Measurements from ENCODE around the gene NPHP3.
"Not testable (repeated sequence)": the region's sequence is repeated elsewhere in the genome, so short reads cannot be mapped to it uniquely, and the experiment has no call there.

The NPHP3 gene

DNA sequence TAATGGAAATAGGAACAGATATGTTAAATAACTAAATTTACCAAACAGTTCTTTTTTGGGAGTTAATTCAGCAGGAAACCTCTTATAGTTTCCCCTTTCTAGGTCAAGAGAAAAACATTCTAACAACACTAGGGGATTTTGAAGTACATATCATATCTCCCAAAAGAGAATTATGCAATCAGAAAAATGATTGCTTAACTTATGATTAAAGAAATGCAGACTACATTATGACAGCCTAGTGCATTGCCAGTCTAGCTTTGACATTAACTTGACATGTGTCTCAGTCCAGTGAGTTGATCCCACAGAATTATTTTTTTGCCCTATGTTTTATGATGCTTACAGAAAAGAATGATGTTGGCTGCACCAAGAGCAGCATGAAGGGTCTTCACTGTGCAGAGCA is 31.7 kb upstream of the NPHP3 start:
- Histone ChIP-seq H3K4me2 (ENCODE audit: insufficient read depth, low read length) (no peak overlapping the region), H3K9me3 (ENCODE audit: insufficient read depth, low read length, severe bottlenecking) (no peaks in the 10 kb centered on the region), H3K27me3 (ENCODE audit: insufficient read depth, low read length, poor library complexity) (peaks cover 8% of the 10 kb centered on the region), H4K20me1 (ENCODE audit: insufficient read depth, low read length) (no peaks in the 10 kb centered on the region), H3K27ac (ENCODE audit: low read length) (no peak overlapping the region), H3K4me1 (ENCODE audit: insufficient read depth, low read length) (no peaks in the 10 kb centered on the region), H3K4me3 (ENCODE audit: low read depth in 1 of 2, low read length in 2 of 2) (no peak overlapping the region), H3K36me3 (ENCODE audit: insufficient read depth, low read length) (no peaks in the 10 kb centered on the region), H3K79me2 (ENCODE audit: insufficient read depth, low read length) (no peaks in the 10 kb centered on the region), H2AFZ (ENCODE audit: low read depth, low read length) (no peak overlapping the region), H3K9ac (ENCODE audit: low read depth, low read length) (no peak overlapping the region)
- TF ChIP-seq EZH2 (IDR thresholded peaks at IDR 0.05; ENCODE audit: borderline replicate concordance, low read depth, low read length, severe bottlenecking) (no peak), CTCF (IDR thresholded peaks at IDR 0.05; ENCODE audit: borderline replicate concordance, extremely low read depth, low read length, poor library complexity, severe bottlenecking) (no peak)
- ATAC-seq (ENCODE audit: insufficient read depth, low read depth) (no peak), DNase-seq (no peak)

GRCh38 chr3:132749786-132750185 is 27.6 kb upstream of the NPHP3 start:
- no peak overlapping the region for H3K4me2 ChIP-seq (ENCODE audit: insufficient read depth, low read length)
- no peak overlapping the region for H3K9ac ChIP-seq (ENCODE audit: low read depth, low read length)
- H3K36me3 ChIP-seq (ENCODE audit: insufficient read depth, low read length): no peaks in the 10 kb centered on the region
- no peaks in the 10 kb centered on the region for H4K20me1 ChIP-seq (ENCODE audit: insufficient read depth, low read length)
- no peaks in the 10 kb centered on the region for H3K79me2 ChIP-seq (ENCODE audit: insufficient read depth, low read length)
- H2AFZ ChIP-seq (ENCODE audit: low read depth, low read length): no peak overlapping the region
- DNase-seq (no peak), ATAC-seq (ENCODE audit: insufficient read depth, low read depth) (no peak)
- H3K27ac ChIP-seq (ENCODE audit: low read length): no peak overlapping the region
- H3K27me3 ChIP-seq (ENCODE audit: insufficient read depth, low read length, poor library complexity): peaks cover 2% of the 10 kb centered on the region
- H3K4me1 ChIP-seq (ENCODE audit: insufficient read depth, low read length): no peaks in the 10 kb centered on the region
- TF ChIP-seq CTCF (IDR thresholded peaks at IDR 0.05; ENCODE audit: borderline replicate concordance, extremely low read depth, low read length, poor library complexity, severe bottlenecking) (no peak), EZH2 (IDR thresholded peaks at IDR 0.05; ENCODE audit: borderline replicate concordance, low read depth, low read length, severe bottlenecking) (no peak)
- no peak overlapping the region for H3K4me3 ChIP-seq (ENCODE audit: low read depth in 1 of 2, low read length in 2 of 2)
- H3K9me3 ChIP-seq (ENCODE audit: insufficient read depth, low read length, severe bottlenecking): no peaks in the 10 kb centered on the region

DNA sequence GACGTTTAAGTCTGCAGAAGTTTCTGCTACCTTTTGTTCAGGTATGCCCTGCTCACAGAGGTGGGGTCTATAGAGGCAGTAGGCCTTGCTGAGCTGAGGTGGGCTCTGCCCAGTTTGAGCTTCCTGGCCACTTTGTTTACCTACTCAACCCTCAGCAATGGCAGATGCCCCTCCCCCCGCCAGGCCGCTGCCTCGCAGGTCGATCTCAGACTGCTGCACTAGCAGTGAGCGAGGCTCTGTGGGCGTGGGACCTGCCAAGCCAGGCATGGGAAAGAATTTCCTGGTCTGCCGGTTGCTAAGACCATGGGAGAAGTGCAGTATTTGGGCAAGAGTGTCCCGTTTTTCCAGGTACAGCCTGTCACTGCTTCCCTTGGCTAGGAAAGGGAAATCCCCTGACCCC is 24.5 kb upstream of the NPHP3 start:
- not testable (repeated sequence) for H3K79me2 ChIP-seq (ENCODE audit: insufficient read depth, low read length); H2AFZ ChIP-seq (ENCODE audit: low read depth, low read length); H3K9ac ChIP-seq (ENCODE audit: low read depth, low read length); H3K27me3 ChIP-seq (ENCODE audit: insufficient read depth, low read length, poor library complexity); H3K4me2 ChIP-seq (ENCODE audit: insufficient read depth, low read length); DNase-seq; ATAC-seq (ENCODE audit: insufficient read depth, low read depth); H4K20me1 ChIP-seq (ENCODE audit: insufficient read depth, low read length); H3K27ac ChIP-seq (ENCODE audit: low read length); H3K4me3 ChIP-seq (ENCODE audit: low read depth in 1 of 2, low read length in 2 of 2); H3K9me3 ChIP-seq (ENCODE audit: insufficient read depth, low read length, severe bottlenecking); H3K4me1 ChIP-seq (ENCODE audit: insufficient read depth, low read length); H3K36me3 ChIP-seq (ENCODE audit: insufficient read depth, low read length)

DNA sequence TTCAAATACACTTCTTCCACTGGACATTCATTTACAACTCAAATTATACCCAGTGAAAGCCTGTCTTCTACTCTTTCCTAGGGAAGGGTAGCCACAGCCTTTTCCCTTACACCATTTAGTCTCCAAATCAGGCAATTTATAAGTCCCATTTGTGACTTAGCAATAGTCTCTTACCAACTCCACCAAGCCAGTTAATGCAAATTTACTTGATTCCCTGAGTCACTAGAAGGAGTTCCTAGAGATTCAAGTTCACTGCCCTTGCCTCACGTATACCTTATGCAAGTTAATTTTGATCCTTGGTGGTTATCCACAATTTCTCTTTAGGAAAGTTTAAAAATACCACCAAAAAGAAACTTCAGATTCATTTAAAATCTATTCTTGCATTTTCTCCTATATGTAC is 16.1 kb upstream of the NPHP3 start:
- no peak overlapping the region for H3K4me2 ChIP-seq (ENCODE audit: insufficient read depth, low read length)
- H3K79me2 ChIP-seq (ENCODE audit: insufficient read depth, low read length): no peaks in the 10 kb centered on the region
- no peak overlapping the region for H3K4me3 ChIP-seq (ENCODE audit: low read depth in 1 of 2, low read length in 2 of 2)
- no peaks in the 10 kb centered on the region for H3K36me3 ChIP-seq (ENCODE audit: insufficient read depth, low read length)
- H3K27ac ChIP-seq (ENCODE audit: low read length): no peak overlapping the region
- no peaks in the 10 kb centered on the region for H4K20me1 ChIP-seq (ENCODE audit: insufficient read depth, low read length)
- no peak overlapping the region for H2AFZ ChIP-seq (ENCODE audit: low read depth, low read length)
- no peaks in the 10 kb centered on the region for H3K9me3 ChIP-seq (ENCODE audit: insufficient read depth, low read length, severe bottlenecking)
- DNase-seq (no peak), ATAC-seq (ENCODE audit: insufficient read depth, low read depth) (no peak)
- no peak for TF ChIP-seq CTCF (IDR thresholded peaks at IDR 0.05; ENCODE audit: borderline replicate concordance, extremely low read depth, low read length, poor library complexity, severe bottlenecking)
- TF ChIP-seq EZH2 (IDR thresholded peaks at IDR 0.05; ENCODE audit: borderline replicate concordance, low read depth, low read length, severe bottlenecking): no peak
- H3K27me3 ChIP-seq (ENCODE audit: insufficient read depth, low read length, poor library complexity): peaks cover 20% of the 10 kb centered on the region
- H3K9ac ChIP-seq (ENCODE audit: low read depth, low read length): no peak overlapping the region
- no peaks in the 10 kb centered on the region for H3K4me1 ChIP-seq (ENCODE audit: insufficient read depth, low read length)

Data from DND-41 (cell line).